ENCODE data around the gene ARHGAP10.

ARHGAP10 gene

GRCh38 chr4:148116264-148116663, 384.4 kb downstream of the ARHGAP10 start:
- H3K9me2 ChIP-seq (replicated peaks; ENCODE audit: control insufficient read depth, low read length): no peaks in the 10 kb centered on the region
- H3K4me1 ChIP-seq (ENCODE audit: control insufficient read depth, low read length): no peaks in the 10 kb centered on the region
- H3K27ac ChIP-seq (ENCODE audit: low read depth, low read length): no peak overlapping the region
- H3K27me3 ChIP-seq (ENCODE audit: control insufficient read depth, low read length): no peaks in the 10 kb centered on the region
- H3K4me2 ChIP-seq (ENCODE audit: low read length): no peak overlapping the region
- no peaks in the 10 kb centered on the region for H3F3A ChIP-seq (ENCODE audit: control insufficient read depth, insufficient read depth)
- no peaks in the 10 kb centered on the region for H3K9me3 ChIP-seq (ENCODE audit: control insufficient read depth, insufficient read depth, low read length)
- H3K36me3 ChIP-seq (ENCODE audit: control insufficient read depth, low read length): no peaks in the 10 kb centered on the region
- H4K20me1 ChIP-seq (ENCODE audit: control insufficient read depth, insufficient read depth, low read depth, low read length): no peaks in the 10 kb centered on the region
- H3K4me3 ChIP-seq (ENCODE audit: low read length): no peak overlapping the region
- TF ChIP-seq, protein P1, sequence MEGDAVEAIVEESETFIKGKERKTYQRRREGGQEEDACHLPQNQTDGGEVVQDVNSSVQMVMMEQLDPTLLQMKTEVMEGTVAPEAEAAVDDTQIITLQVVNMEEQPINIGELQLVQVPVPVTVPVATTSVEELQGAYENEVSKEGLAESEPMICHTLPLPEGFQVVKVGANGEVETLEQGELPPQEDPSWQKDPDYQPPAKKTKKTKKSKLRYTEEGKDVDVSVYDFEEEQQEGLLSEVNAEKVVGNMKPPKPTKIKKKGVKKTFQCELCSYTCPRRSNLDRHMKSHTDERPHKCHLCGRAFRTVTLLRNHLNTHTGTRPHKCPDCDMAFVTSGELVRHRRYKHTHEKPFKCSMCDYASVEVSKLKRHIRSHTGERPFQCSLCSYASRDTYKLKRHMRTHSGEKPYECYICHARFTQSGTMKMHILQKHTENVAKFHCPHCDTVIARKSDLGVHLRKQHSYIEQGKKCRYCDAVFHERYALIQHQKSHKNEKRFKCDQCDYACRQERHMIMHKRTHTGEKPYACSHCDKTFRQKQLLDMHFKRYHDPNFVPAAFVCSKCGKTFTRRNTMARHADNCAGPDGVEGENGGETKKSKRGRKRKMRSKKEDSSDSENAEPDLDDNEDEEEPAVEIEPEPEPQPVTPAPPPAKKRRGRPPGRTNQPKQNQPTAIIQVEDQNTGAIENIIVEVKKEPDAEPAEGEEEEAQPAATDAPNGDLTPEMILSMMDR (IDR thresholded peaks at IDR 0.05; ENCODE audit: low read depth, low read length, poor library complexity, severe bottlenecking): no peak
- no peak for TF ChIP-seq EZH2phosphoT487 (IDR thresholded peaks at IDR 0.05; ENCODE audit: borderline replicate concordance, low read length)
- H3K79me2 ChIP-seq (ENCODE audit: control insufficient read depth, low read length): no peaks in the 10 kb centered on the region

DNA sequence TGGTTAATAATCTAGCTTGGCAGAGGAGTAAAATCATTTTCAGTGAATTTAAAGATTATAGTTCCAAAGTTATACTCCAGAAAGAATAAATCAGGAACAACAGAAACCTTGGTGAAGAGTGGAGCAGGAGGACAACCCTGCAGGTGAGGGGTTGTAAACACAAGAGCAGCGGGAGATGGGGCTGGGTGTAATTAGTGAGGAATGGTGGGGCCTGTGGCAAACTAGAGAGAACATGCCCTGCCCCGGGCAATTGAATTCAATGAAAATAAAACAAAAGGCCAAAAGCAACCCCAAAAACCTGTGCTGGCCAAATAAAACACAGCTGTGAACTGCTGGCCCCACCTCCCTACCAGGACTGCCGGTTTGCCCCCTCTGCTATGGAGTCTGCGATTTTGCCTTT, 385.1 kb downstream of the ARHGAP10 start:
- Histone ChIP-seq H4K20me1 (ENCODE audit: control insufficient read depth, insufficient read depth, low read depth, low read length) (no peaks in the 10 kb centered on the region), H3K9me2 (replicated peaks; ENCODE audit: control insufficient read depth, low read length) (no peaks in the 10 kb centered on the region), H3K27ac (ENCODE audit: low read depth, low read length) (no peak overlapping the region), H3F3A (ENCODE audit: control insufficient read depth, insufficient read depth) (no peaks in the 10 kb centered on the region), H3K27me3 (ENCODE audit: control insufficient read depth, low read length) (no peaks in the 10 kb centered on the region), H3K4me3 (ENCODE audit: low read length) (no peak overlapping the region), H3K36me3 (ENCODE audit: control insufficient read depth, low read length) (no peaks in the 10 kb centered on the region), H3K4me1 (ENCODE audit: control insufficient read depth, low read length) (no peaks in the 10 kb centered on the region), H3K9me3 (ENCODE audit: control insufficient read depth, insufficient read depth, low read length) (no peaks in the 10 kb centered on the region), H3K4me2 (ENCODE audit: low read length) (no peak overlapping the region), H3K79me2 (ENCODE audit: control insufficient read depth, low read length) (no peaks in the 10 kb centered on the region)
- TF ChIP-seq, protein P1 (IDR thresholded peaks at IDR 0.05; ENCODE audit: low read depth, low read length, poor library complexity, severe bottlenecking): no peak
- no peak for TF ChIP-seq EZH2phosphoT487 (IDR thresholded peaks at IDR 0.05; ENCODE audit: borderline replicate concordance, low read length)

- H4K20me1 ChIP-seq (ENCODE audit: control insufficient read depth, insufficient read depth, low read depth, low read length): no peaks in the 10 kb centered on the region
- H3K36me3 ChIP-seq (ENCODE audit: control insufficient read depth, low read length): no peaks in the 10 kb centered on the region
- H3K79me2 ChIP-seq (ENCODE audit: control insufficient read depth, low read length): no peaks in the 10 kb centered on the region
- H3K27ac ChIP-seq (ENCODE audit: low read depth, low read length): no peak overlapping the region
- H3K4me1 ChIP-seq (ENCODE audit: control insufficient read depth, low read length): no peaks in the 10 kb centered on the region
- H3F3A ChIP-seq (ENCODE audit: control insufficient read depth, insufficient read depth): no peaks in the 10 kb centered on the region
- TF ChIP-seq, protein P1 (IDR thresholded peaks at IDR 0.05; ENCODE audit: low read depth, low read length, poor library complexity, severe bottlenecking): no peak
- TF ChIP-seq EZH2phosphoT487 (IDR thresholded peaks at IDR 0.05; ENCODE audit: borderline replicate concordance, low read length): no peak
- no peaks in the 10 kb centered on the region for H3K27me3 ChIP-seq (ENCODE audit: control insufficient read depth, low read length)
- no peak overlapping the region for H3K4me2 ChIP-seq (ENCODE audit: low read length)
- H3K4me3 ChIP-seq (ENCODE audit: low read length): no peak overlapping the region
- no peaks in the 10 kb centered on the region for H3K9me2 ChIP-seq (replicated peaks; ENCODE audit: control insufficient read depth, low read length)
- no peaks in the 10 kb centered on the region for H3K9me3 ChIP-seq (ENCODE audit: control insufficient read depth, insufficient read depth, low read length)
Observed at GRCh38 chr4:148118179-148118578, 386.3 kb downstream of the ARHGAP10 start.

GRCh38 chr4:148118633-148119032, 386.7 kb downstream of the ARHGAP10 start:
- H3K9me3 ChIP-seq (ENCODE audit: control insufficient read depth, insufficient read depth, low read length): no peaks in the 10 kb centered on the region
- H3K27ac ChIP-seq (ENCODE audit: low read depth, low read length): no peak overlapping the region
- no peak overlapping the region for H3K4me3 ChIP-seq (ENCODE audit: low read length)
- H3F3A ChIP-seq (ENCODE audit: control insufficient read depth, insufficient read depth): no peaks in the 10 kb centered on the region
- no peak overlapping the region for H3K4me2 ChIP-seq (ENCODE audit: low read length)
- no peaks in the 10 kb centered on the region for H3K9me2 ChIP-seq (replicated peaks; ENCODE audit: control insufficient read depth, low read length)
- no peaks in the 10 kb centered on the region for H3K27me3 ChIP-seq (ENCODE audit: control insufficient read depth, low read length)
- H3K4me1 ChIP-seq (ENCODE audit: control insufficient read depth, low read length): no peaks in the 10 kb centered on the region
- H4K20me1 ChIP-seq (ENCODE audit: control insufficient read depth, insufficient read depth, low read depth, low read length): no peaks in the 10 kb centered on the region
- no peaks in the 10 kb centered on the region for H3K36me3 ChIP-seq (ENCODE audit: control insufficient read depth, low read length)
- H3K79me2 ChIP-seq (ENCODE audit: control insufficient read depth, low read length): no peaks in the 10 kb centered on the region
- TF ChIP-seq, protein P1 (IDR thresholded peaks at IDR 0.05; ENCODE audit: low read depth, low read length, poor library complexity, severe bottlenecking): no peak
- TF ChIP-seq EZH2phosphoT487 (IDR thresholded peaks at IDR 0.05; ENCODE audit: borderline replicate concordance, low read length): no peak
